Fibroblast of upper back skin (primary cell): ENCODE data around the gene METTL25B.
A peak's percentile ranks its signal among the peaks of the same experiment; 100 is the strongest.

ENCODE experiments used
- DNase-seq: peaks from one replicate; pipeline ENCODE4 v3.0.0-alpha.2; 2013

The METTL25B gene

GRCh38 chr1:156727926-156728598 lies at the start of gene METTL25B:
TSS of gene METTL25B (plus strand) at chr1:156728469. CDS start at chr1:156729105, 636 bp downstream.
- DNase-seq: peak; percentile 77

GRCh38 chr1:156680056-156680455 lies 48.2 kb upstream of the METTL25B start:
- DNase-seq: no peak

- no peak for DNase-seq
These were observed 46.9 kb upstream of the METTL25B start for GRCh38 chr1:156681196-156681960.

GRCh38 chr1:156682166-156682890 lies 45.9 kb upstream of the METTL25B start:
- DNase-seq: no peak

- DNase-seq: peak; percentile 63
These were observed 44.0 kb upstream of the METTL25B start for GRCh38 chr1:156684227-156684782.

GRCh38 chr1:156689035-156689952 lies 39.0 kb upstream of the METTL25B start:
- DNase-seq: peak; percentile 89

GRCh38 chr1:156689953-156690674 lies 38.2 kb upstream of the METTL25B start:
- peak; percentile 41 for DNase-seq

- DNase-seq: no peak
These were observed 37.6 kb upstream of the METTL25B start for GRCh38 chr1:156690675-156691036.

GRCh38 chr1:156691191-156691590 lies 37.1 kb upstream of the METTL25B start:
- DNase-seq: no peak

- DNase-seq: peak; percentile 60
These were observed 36.4 kb upstream of the METTL25B start for GRCh38 chr1:156691665-156692440.

- DNase-seq: no peak
These were observed 35.8 kb upstream of the METTL25B start for GRCh38 chr1:156692441-156692924.

- DNase-seq: peak; percentile 70
These were observed 35.1 kb upstream of the METTL25B start for GRCh38 chr1:156692925-156693847.

GRCh38 chr1:156693848-156694689 lies 34.2 kb upstream of the METTL25B start:
- no peak for DNase-seq

- DNase-seq: no peak
These were observed 33.6 kb upstream of the METTL25B start for GRCh38 chr1:156694690-156694962.

- no peak for DNase-seq
These were observed 31.5 kb upstream of the METTL25B start for GRCh38 chr1:156696755-156697154.

GRCh38 chr1:156697481-156697880 lies 30.8 kb upstream of the METTL25B start:
- no peak for DNase-seq

- DNase-seq: no peak
These were observed 29.3 kb upstream of the METTL25B start for GRCh38 chr1:156698995-156699394.

GRCh38 chr1:156700736-156701531 lies 27.3 kb upstream of the METTL25B start:
- no peak for DNase-seq
